SH-SY5Y (cell line): ENCODE data around the gene SLIT1.

Source experiments
- GATA2 ChIP-seq: IDR thresholded peaks from 2 replicates; pipeline ENCODE4 v1.6.1; 2011; ENCODE audit warnings: mild to moderate bottlenecking, low read depth, low read length
- GATA3 ChIP-seq: IDR thresholded peaks from 2 replicates; pipeline ENCODE4 v1.6.1; 2011; ENCODE audit warnings: low read depth, mild to moderate bottlenecking, low read length, moderate library complexity

Gene SLIT1

GRCh38 chr10:97128516-97129154, 57.1 kb downstream of the SLIT1 start:
- TF ChIP-seq GATA2 (no peak), GATA3 (no peak)

- no peak for TF ChIP-seq GATA2
- TF ChIP-seq GATA3 = no peak
Observed at GRCh38 chr10:97128039-97128492, 57.7 kb downstream of the SLIT1 start.

GRCh38 chr10:97127509-97127908, 58.2 kb downstream of the SLIT1 start:
- TF ChIP-seq GATA3 = no peak
- no peak for TF ChIP-seq GATA2

GRCh38 chr10:97124211-97124610, 61.5 kb downstream of the SLIT1 start:
- no peak for TF ChIP-seq GATA3

- no peak for TF ChIP-seq GATA2
Observed at GRCh38 chr10:97123765-97124164, 62.0 kb downstream of the SLIT1 start.

- no peak for TF ChIP-seq GATA3
- TF ChIP-seq GATA2 = no peak
Observed at GRCh38 chr10:97121041-97121440, 64.7 kb downstream of the SLIT1 start.

GRCh38 chr10:97120370-97120769, 65.4 kb downstream of the SLIT1 start:
- TF ChIP-seq GATA3 = no peak
- TF ChIP-seq GATA2 = no peak

GRCh38 chr10:97119058-97119745, 66.6 kb downstream of the SLIT1 start:
- TF ChIP-seq GATA3 = no peak
- no peak for TF ChIP-seq GATA2

- TF ChIP-seq GATA2 = no peak
- no peak for TF ChIP-seq GATA3
Observed at GRCh38 chr10:97117372-97117771, 68.4 kb downstream of the SLIT1 start.

GRCh38 chr10:97116462-97117162, 69.1 kb downstream of the SLIT1 start:
- TF ChIP-seq GATA2 = no peak
- no peak for TF ChIP-seq GATA3

GRCh38 chr10:97115846-97116245, 69.9 kb downstream of the SLIT1 start:
- TF ChIP-seq GATA3 = no peak
- no peak for TF ChIP-seq GATA2

GRCh38 chr10:97111615-97112014, 74.1 kb downstream of the SLIT1 start:
- no peak for TF ChIP-seq GATA3
- TF ChIP-seq GATA2 = no peak

GRCh38 chr10:97109547-97109946, 76.2 kb downstream of the SLIT1 start:
- TF ChIP-seq GATA3 (no peak), GATA2 (no peak)

- TF ChIP-seq GATA3 = no peak
Observed at GRCh38 chr10:97107551-97107950, 78.2 kb downstream of the SLIT1 start.

GRCh38 chr10:97106207-97106606, 79.6 kb downstream of the SLIT1 start:
- TF ChIP-seq GATA3 = no peak
- TF ChIP-seq GATA2 = no peak

- no peak for TF ChIP-seq GATA3
- no peak for TF ChIP-seq GATA2
Observed at GRCh38 chr10:97105303-97105702, 80.5 kb downstream of the SLIT1 start.
